HG03045 (cell line): ENCODE measurements around the gene HSF5.
"Not testable (repeated sequence)": the region's sequence is repeated elsewhere in the genome, so short reads cannot be mapped to it uniquely, and the experiment has no call there.

ENCODE experiments used
- ATAC-seq: cut with Tn5 transposase; IDR thresholded peaks from one replicate; pipeline ENCODE4 v1.9.1; 2021; ENCODE audit warnings: mild to moderate bottlenecking, moderate library complexity; ENCODE audit not compliant: unreplicated experiment

HSF5 gene

GRCh38 chr17:58415371-58416055, 72.7 kb downstream of the HSF5 start:
- no peak for ATAC-seq

DNA sequence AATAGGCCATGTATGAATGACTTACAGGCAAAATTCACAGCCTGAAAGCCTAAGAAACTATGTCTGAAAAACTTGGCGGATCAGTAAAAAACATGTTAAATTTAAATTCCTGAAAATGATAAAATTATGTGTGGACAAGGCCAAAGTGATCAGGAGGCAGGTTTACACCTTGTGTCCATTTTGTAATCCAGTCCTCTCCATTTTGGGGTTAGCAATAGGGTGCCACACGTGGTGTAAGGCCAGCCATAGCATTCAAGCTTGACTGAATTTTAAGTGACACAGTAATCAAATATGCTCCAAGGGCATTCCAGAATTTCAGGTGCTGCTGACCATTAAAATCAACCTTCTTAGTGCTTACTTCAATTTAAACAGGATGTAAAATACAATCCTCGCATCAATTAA, 73.6 kb downstream of the HSF5 start:
- no peak for ATAC-seq

GRCh38 chr17:58413684-58414083, 74.5 kb downstream of the HSF5 start:
- no peak for ATAC-seq

DNA sequence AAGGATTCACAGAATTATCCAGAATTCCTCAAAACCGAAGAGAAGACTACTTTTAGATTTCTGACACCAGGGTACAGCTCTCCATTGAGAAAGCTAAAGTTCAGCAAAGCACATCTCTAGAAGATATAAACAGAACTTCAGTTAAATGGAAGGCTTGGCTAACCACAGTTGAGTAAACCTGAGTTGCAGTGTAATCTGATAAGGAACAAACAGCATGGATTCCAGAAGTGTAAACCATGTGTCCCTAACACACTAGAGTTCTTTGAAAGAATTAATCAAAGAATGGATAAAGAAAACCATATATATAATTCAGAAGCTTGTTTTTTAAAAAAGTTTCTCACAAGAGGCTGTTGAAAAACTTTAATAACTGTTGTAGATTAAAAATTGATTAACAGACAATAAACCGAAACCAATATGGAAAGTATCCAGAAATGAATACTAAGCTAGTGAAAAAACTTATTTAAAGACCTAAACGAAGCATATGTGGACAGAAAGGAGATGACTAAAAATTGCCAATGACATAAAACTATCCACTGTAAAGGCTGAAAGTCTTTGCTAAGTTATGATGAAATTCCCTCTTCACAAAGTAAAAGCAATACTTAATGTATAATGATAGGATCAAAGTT, 75.1 kb downstream of the HSF5 start:
- no peak for ATAC-seq

DNA sequence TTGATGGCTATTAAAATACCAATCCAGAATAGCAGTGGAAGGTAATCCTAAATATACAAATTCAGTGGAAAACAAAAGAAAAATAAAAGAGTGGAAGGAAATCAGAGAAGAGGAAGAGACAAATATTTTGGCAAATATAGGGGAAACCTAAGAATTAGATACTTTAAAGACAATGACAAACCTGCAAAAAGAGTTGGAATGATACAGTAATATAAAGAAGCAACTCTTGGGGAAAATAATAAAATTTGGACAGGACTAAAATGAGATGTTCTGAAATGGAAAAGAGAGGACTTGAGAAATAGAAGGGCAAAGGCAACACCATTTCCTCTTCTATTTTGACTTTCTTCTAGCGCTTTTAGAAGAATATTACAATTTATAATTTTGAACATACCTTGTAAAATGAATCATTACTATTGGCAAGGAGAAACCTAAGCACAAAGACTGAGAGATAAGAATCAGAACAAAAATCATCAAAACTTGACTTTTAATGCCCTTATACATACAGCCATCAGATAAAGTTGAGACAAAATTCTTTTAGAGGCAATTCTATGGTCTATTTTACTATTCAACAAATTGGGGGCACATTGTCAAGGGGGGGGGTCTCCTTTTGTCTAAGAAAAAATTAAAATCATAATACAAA, 76.0 kb downstream of the HSF5 start:
- ATAC-seq: no peak

DNA sequence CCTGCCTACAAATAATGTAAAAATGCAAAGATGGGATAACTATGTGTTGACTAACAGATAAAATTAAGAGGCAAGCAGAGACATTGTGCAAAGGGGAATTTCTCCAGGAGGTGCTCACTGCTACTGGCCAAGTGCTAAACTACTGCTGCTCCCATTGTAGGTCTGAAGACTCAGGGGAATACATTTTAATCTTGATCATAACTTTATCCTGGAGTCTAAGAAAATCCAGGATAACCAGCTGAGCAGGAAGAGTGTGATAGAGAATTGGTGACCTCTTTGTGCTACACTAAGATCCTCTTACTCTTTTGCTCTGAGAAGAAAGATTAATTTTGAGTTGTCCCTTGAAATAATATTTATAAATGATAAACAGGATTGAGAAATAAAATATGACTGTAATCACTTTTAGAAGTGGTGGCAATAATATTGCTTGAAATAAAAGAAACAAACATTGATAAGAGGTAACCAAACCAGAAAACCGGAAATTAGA, 76.8 kb downstream of the HSF5 start:
- ATAC-seq: no peak

DNA sequence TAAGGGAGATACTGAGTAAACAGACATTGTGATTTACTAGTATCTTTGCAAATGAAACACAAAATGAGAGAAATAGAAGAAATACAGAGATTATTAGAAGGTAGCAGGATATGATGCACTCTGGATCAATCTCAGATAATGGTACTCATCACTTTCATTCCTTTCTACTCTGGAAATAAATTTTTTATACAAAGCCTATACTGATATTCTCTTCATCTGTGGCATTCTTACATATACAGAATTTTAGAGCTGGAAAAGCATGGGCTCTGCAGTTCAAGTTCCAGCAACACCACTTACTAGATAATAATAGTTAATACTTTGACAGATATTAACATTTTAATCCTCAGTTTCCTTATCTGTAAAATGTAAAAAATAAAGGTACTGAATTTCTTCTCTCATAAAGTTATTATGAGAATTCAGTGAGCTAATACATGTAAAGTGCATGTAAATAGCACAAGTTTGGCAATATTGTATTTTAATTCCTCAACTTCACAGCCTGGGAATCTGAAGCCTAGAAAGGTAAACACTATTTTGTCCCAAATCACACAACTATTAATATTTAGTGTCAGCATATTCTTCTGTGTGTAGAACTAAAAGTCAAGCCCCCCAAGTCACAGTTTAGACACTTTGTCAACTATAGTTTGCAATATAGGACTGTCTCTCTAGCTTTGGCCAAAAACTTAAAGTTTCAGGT, 77.3 kb downstream of the HSF5 start:
- ATAC-seq: no peak

DNA sequence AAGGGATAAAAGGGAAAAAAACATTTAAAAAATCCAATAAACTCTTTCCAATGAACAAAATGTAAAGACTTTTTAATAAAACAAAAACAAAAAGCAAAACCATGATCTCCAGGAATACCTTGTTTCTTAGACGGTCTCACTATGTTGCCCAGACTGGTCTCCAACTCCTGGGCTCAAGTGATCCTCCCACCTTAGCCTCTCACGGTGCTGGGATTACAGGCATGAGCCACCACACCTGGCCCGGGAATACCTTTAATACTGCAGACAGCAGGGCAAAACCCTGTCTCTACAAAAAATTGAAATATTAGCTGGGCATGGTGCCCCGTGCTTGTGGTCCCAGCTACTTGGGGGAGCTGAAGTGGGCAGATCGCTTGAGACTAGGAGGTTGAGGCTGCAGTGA, 78.8 kb downstream of the HSF5 start:
- no peak for ATAC-seq

DNA sequence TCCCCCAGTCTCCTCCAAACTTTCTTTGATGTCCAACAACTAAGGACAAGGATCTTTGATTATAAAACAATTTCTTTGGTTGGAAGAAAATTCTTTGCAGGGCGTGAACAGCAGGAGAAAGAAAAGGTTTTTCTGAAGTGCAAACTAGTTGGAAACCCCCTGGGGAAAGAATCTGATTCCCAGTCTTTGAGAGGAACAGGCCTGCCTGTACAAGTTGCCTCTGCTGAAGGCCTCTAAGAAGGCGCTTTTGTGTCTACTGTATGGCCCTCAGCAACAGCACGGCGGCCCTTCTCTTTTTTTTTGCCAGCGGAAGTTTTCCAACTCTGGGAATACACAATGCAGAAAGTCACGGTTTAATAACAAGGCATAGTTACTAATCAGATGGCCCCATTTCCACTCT, 84.9 kb downstream of the HSF5 start:
- ATAC-seq: no peak

- no peak for ATAC-seq
Measured at GRCh38 chr17:58402679-58403078, 85.5 kb downstream of the HSF5 start.

DNA sequence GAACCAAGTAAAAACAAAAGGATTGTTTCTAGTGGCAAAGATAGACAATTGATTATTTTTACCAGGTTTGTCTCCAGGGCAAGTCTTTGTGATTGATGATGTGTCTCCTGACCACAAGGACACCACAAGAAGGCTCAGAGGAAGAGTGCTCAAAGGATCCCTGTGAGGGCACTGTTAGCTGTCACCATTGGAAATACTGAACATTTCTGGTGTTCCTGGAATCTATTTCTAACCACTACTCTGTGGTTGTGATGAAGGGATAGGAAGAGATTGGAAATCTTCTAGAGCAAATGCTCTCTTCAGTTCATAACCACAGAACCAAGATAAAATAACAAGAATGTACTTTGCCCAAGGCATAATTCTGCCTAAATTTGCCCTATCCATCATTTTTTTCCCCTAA, 86.2 kb downstream of the HSF5 start:
- no peak for ATAC-seq

DNA sequence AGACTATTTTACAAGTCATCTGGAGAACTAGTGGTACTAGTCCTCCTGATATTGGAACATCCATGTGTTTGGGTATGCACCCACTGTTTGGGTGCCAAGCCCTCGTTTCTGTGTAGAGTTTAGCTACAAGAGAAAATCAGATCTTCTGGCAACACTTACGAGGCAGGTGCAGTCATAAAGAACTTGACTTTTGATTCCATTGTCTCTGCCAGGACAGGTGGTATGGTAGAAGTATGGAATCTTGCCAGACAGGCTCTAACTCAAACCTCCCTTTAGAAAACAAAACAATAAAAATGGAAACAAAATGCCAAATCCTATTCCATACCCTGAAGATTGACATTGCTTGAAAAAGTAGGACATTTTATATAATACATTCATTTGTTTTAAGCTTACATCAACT, 86.9 kb downstream of the HSF5 start:
- ATAC-seq: no peak

DNA sequence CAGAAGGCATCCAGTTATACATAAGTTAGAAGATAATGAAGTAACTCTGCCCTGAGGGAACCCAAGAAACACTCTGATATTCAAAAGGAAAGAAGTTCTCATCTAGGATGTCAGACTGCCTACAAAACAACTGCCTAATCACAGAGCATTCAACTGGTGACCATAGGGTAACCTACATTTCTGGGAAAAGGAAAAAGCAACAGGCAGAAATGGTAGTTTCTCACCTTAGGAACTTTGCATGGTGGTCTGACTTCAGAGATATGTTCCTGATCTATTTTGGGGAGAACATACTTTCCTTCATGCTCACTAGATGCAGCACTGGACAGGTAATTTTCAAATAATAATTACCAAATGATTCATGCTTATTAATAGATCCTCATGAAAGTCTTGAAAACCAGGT, 87.4 kb downstream of the HSF5 start:
- no peak for ATAC-seq

- ATAC-seq: no peak
Measured at GRCh38 chr17:58399974-58400373, 88.2 kb downstream of the HSF5 start.

- ATAC-seq: no peak
Measured at GRCh38 chr17:58398574-58399266, 89.5 kb downstream of the HSF5 start.

DNA sequence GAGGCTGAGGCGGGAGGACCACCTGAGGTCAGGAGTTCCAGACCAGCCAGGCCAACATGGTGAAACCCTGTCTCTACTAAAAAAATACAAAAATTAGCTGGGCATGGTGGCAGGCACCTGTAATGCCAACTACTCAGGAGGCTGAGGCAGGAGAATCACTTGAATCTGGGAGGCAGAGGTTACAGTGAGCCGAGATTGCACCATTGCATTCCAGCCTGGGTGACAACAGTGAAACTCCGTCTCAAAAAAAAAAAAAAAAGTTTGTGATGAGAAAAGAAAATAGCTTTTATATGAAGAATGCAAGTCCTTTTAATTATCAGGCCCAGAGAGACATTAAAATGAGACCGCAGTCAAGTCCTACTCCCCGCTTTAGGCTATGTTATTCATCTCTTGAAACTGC, 90.8 kb downstream of the HSF5 start:
- ATAC-seq: not testable (repeated sequence)

DNA sequence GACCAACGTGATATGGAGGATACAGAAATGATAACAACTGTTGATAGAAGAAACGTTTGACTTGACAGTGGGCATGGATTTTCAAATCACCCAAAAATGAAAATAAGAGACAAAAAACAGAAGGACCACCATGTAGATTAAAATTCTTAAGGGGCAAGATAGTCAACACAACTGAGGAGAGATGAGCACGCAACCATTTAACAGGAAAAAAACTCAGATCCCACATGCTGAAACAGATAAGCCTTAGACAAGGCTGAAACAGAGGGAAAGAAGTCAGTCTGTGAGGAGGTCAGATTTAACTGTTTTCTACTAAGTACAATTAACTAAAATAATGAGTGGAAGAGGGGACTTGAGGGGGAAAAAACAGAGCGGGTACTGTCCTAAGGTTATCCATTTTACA, 92.0 kb downstream of the HSF5 start:
- ATAC-seq: no peak

GRCh38 chr17:58394534-58395223, 93.5 kb downstream of the HSF5 start:
- no peak for ATAC-seq

DNA sequence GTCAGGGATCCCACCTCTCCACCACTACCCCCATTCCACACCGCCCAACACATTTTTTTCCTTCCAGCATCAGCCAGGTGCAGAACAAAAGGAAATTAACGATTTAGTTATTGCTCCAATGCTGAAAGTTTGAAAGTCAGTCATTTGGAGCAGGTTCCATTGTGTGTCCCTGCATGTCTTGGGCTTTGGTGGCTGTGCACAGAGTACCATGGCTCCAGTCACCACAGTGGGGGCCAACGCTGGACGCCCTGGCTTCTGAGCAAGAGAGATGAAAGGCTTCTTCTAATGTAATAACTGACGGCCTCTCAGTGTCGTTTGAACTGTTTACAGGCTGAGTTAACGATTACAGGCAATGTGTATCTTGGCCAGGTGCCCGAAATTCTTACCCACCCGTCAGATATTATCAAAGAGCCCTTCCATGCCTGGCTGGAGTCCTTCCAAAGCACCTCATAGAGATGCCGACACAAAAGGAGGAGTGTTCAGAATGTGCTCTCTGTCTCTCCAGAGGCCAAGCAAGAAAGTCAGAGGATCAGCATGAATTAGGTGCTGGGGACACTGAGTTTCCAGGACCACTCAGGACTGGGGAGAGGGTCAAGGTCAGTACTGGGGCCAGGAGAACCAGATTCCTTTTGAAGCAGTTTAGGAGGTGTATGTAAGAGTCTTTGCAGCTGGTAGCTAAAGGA, 96.8 kb downstream of the HSF5 start:
- ATAC-seq: no peak

DNA sequence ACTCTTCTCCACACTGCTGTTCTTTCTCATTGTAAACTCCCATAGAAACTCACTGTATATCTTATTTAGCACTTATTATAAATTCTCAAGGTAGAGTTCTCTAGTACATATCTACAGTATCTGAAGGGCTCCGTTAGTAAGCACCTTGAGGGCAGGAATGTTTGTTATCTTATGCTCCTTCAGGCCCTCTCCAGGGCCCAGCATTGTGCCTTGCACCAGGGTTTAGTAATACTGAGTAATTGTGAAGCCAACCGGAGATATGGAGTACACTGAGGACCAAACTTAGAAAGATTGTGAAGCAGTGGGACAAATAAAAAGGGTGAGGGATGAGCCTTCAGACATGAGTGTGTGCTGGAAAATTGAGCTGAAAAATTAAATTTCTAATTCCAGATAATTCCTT, 97.3 kb downstream of the HSF5 start:
- no peak for ATAC-seq
